Measurements from ENCODE around the gene SLC35F5. TPM values are rescaled to one million over a fixed set of nuclear protein-coding genes. Genes with fewer than 3 reads are reported as not detected.
"Not testable (repeated sequence)": the region's sequence is repeated elsewhere in the genome, so short reads cannot be mapped to it uniquely, and the experiment has no call there.

The SLC35F5 gene
- polyA plus RNA-seq, 2 donors, result 19.8 to 31.3 TPM

- Histone ChIP-seq H3K4me3 (ENCODE audit: low read depth in 1 of 2, low read length in 2 of 2) (no peak overlapping the region), H3K4me1 (ENCODE audit: control insufficient read depth in 2 of 2, insufficient read depth in 2 of 2, low read length in 1 of 2) (no peaks in the 10 kb centered on the region), H3K36me3 (ENCODE audit: control insufficient read depth in 2 of 2, insufficient read depth in 2 of 2, low read length in 1 of 2) (no peaks in the 10 kb centered on the region), H3K9me3 (ENCODE audit: control insufficient read depth in 2 of 2, insufficient read depth in 1 of 2, low read depth in 1 of 2, low read length in 1 of 2) (no peaks in the 10 kb centered on the region), H3K27ac (ENCODE audit: low read depth in 2 of 2, low read length in 1 of 2) (no peak overlapping the region), H3K27me3 (ENCODE audit: control insufficient read depth in 1 of 2, insufficient read depth in 2 of 2, low read length in 2 of 2) (no peaks in the 10 kb centered on the region)
- 62 to 73% methylated on average over 4 of the region's 4 CpGs for WGBS, 2 donors
Observed at GRCh38 chr2:113776949-113777348, 20.5 kb upstream of the SLC35F5 start.

DNA sequence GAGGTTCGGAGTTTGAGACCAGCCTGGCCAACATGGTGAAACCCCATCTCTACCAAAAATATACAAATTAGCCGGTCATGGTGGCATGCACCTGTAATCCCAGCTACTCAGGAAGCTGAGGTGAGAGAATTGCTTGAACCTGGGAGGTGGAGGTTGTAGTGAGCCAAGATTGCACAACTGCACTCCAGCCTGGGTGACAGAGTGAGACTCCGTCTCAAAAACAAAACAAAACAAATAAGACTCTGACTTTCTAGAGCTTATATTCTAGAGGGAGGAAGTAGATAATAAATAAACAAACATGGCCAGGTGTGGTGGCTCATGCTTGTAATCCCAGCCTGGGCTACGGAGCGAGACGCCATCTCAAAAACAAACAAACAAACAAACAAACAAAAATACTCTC, 18.2 kb upstream of the SLC35F5 start:
- not testable (repeated sequence) for H3K9me3 ChIP-seq (ENCODE audit: control insufficient read depth in 2 of 2, insufficient read depth in 1 of 2, low read depth in 1 of 2, low read length in 1 of 2); H3K27ac ChIP-seq (ENCODE audit: low read depth in 2 of 2, low read length in 1 of 2); H3K36me3 ChIP-seq (ENCODE audit: control insufficient read depth in 2 of 2, insufficient read depth in 2 of 2, low read length in 1 of 2); H3K27me3 ChIP-seq (ENCODE audit: control insufficient read depth in 1 of 2, insufficient read depth in 2 of 2, low read length in 2 of 2); H3K4me3 ChIP-seq (ENCODE audit: low read depth in 1 of 2, low read length in 2 of 2); H3K4me1 ChIP-seq (ENCODE audit: control insufficient read depth in 2 of 2, insufficient read depth in 2 of 2, low read length in 1 of 2)
- WGBS, 2 donors, result 77 to 81% methylated on average over 6 of the region's 6 CpGs

GRCh38 chr2:113770929-113771328, 14.5 kb upstream of the SLC35F5 start:
- Histone ChIP-seq H3K4me1 (ENCODE audit: control insufficient read depth in 2 of 2, insufficient read depth in 2 of 2, low read length in 1 of 2) (no peaks in the 10 kb centered on the region), H3K4me3 (ENCODE audit: low read depth in 1 of 2, low read length in 2 of 2) (no peak overlapping the region), H3K27me3 (ENCODE audit: control insufficient read depth in 1 of 2, insufficient read depth in 2 of 2, low read length in 2 of 2) (no peaks in the 10 kb centered on the region), H3K27ac (ENCODE audit: low read depth in 2 of 2, low read length in 1 of 2) (no peak overlapping the region), H3K9me3 (ENCODE audit: control insufficient read depth in 2 of 2, insufficient read depth in 1 of 2, low read depth in 1 of 2, low read length in 1 of 2) (no peaks in the 10 kb centered on the region), H3K36me3 (ENCODE audit: control insufficient read depth in 2 of 2, insufficient read depth in 2 of 2, low read length in 1 of 2) (no peaks in the 10 kb centered on the region)
- 78 to 86% methylated on average over 3 of the region's 3 CpGs for WGBS, 2 donors

- H3K27ac ChIP-seq (ENCODE audit: low read depth in 2 of 2, low read length in 1 of 2), result no peak overlapping the region
- H3K4me3 ChIP-seq (ENCODE audit: low read depth in 1 of 2, low read length in 2 of 2), result no peak overlapping the region
- H3K36me3 ChIP-seq (ENCODE audit: control insufficient read depth in 2 of 2, insufficient read depth in 2 of 2, low read length in 1 of 2), result no peaks in the 10 kb centered on the region
- H3K9me3 ChIP-seq (ENCODE audit: control insufficient read depth in 2 of 2, insufficient read depth in 1 of 2, low read depth in 1 of 2, low read length in 1 of 2), result no peaks in the 10 kb centered on the region
- no peaks in the 10 kb centered on the region for H3K4me1 ChIP-seq (ENCODE audit: control insufficient read depth in 2 of 2, insufficient read depth in 2 of 2, low read length in 1 of 2)
- H3K27me3 ChIP-seq (ENCODE audit: control insufficient read depth in 1 of 2, insufficient read depth in 2 of 2, low read length in 2 of 2), result no peaks in the 10 kb centered on the region
- 85 to 86% methylated on average over 3 of the region's 3 CpGs for WGBS, 2 donors
Observed at GRCh38 chr2:113769555-113769954, 13.1 kb upstream of the SLC35F5 start.

- no peaks in the 10 kb centered on the region for H3K27me3 ChIP-seq (ENCODE audit: control insufficient read depth in 1 of 2, insufficient read depth in 2 of 2, low read length in 2 of 2)
- WGBS, 2 donors, result 90 to 95% methylated on average over 1 of the region's 1 CpG
- no peaks in the 10 kb centered on the region for H3K9me3 ChIP-seq (ENCODE audit: control insufficient read depth in 2 of 2, insufficient read depth in 1 of 2, low read depth in 1 of 2, low read length in 1 of 2)
- no peak overlapping the region for H3K27ac ChIP-seq (ENCODE audit: low read depth in 2 of 2, low read length in 1 of 2)
- H3K4me3 ChIP-seq (ENCODE audit: low read depth in 1 of 2, low read length in 2 of 2), result no peak overlapping the region
- no peaks in the 10 kb centered on the region for H3K4me1 ChIP-seq (ENCODE audit: control insufficient read depth in 2 of 2, insufficient read depth in 2 of 2, low read length in 1 of 2)
- H3K36me3 ChIP-seq (ENCODE audit: control insufficient read depth in 2 of 2, insufficient read depth in 2 of 2, low read length in 1 of 2), result no peaks in the 10 kb centered on the region
Observed at GRCh38 chr2:113768770-113769169, 12.3 kb upstream of the SLC35F5 start.

GRCh38 chr2:113767811-113768460, 11.5 kb upstream of the SLC35F5 start:
- WGBS, 2 donors, result 91 to 92% methylated on average over 4 of the region's 4 CpGs
- Histone ChIP-seq H3K4me1 (ENCODE audit: control insufficient read depth in 2 of 2, insufficient read depth in 2 of 2, low read length in 1 of 2) (no peaks in the 10 kb centered on the region), H3K36me3 (ENCODE audit: control insufficient read depth in 2 of 2, insufficient read depth in 2 of 2, low read length in 1 of 2) (no peaks in the 10 kb centered on the region), H3K4me3 (ENCODE audit: low read depth in 1 of 2, low read length in 2 of 2) (no peak overlapping the region), H3K9me3 (ENCODE audit: control insufficient read depth in 2 of 2, insufficient read depth in 1 of 2, low read depth in 1 of 2, low read length in 1 of 2) (no peaks in the 10 kb centered on the region), H3K27me3 (ENCODE audit: control insufficient read depth in 1 of 2, insufficient read depth in 2 of 2, low read length in 2 of 2) (no peaks in the 10 kb centered on the region), H3K27ac (ENCODE audit: low read depth in 2 of 2, low read length in 1 of 2) (no peak overlapping the region)

DNA sequence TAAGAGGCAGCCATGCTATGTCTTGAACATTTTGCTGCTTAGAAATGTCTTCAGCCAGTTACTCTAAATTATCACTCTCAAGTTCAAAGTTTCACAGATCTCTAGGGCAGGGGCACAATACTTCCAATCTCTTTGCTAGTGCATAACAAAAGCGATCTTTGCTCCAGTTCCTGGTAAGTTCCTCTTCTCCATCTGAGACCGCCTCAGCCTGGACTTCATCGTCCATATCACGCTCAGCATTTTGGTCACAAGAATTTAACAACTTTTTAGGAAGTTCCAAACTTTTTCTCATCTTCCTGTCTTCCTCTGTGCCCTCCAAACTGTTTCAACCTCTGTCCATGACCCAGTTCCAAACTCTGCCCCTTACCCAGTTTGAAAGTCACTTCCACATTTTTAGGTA, 8.8 kb upstream of the SLC35F5 start:
- Histone ChIP-seq H3K36me3 (ENCODE audit: control insufficient read depth in 2 of 2, insufficient read depth in 2 of 2, low read length in 1 of 2) (no peaks in the 10 kb centered on the region), H3K27ac (ENCODE audit: low read depth in 2 of 2, low read length in 1 of 2) (no peak overlapping the region), H3K4me1 (ENCODE audit: control insufficient read depth in 2 of 2, insufficient read depth in 2 of 2, low read length in 1 of 2) (no peaks in the 10 kb centered on the region), H3K4me3 (ENCODE audit: low read depth in 1 of 2, low read length in 2 of 2) (no peak overlapping the region), H3K9me3 (ENCODE audit: control insufficient read depth in 2 of 2, insufficient read depth in 1 of 2, low read depth in 1 of 2, low read length in 1 of 2) (no peaks in the 10 kb centered on the region), H3K27me3 (ENCODE audit: control insufficient read depth in 1 of 2, insufficient read depth in 2 of 2, low read length in 2 of 2) (no peaks in the 10 kb centered on the region)
- 88% methylated on average over 4 of the region's 4 CpGs for WGBS, 2 donors

DNA sequence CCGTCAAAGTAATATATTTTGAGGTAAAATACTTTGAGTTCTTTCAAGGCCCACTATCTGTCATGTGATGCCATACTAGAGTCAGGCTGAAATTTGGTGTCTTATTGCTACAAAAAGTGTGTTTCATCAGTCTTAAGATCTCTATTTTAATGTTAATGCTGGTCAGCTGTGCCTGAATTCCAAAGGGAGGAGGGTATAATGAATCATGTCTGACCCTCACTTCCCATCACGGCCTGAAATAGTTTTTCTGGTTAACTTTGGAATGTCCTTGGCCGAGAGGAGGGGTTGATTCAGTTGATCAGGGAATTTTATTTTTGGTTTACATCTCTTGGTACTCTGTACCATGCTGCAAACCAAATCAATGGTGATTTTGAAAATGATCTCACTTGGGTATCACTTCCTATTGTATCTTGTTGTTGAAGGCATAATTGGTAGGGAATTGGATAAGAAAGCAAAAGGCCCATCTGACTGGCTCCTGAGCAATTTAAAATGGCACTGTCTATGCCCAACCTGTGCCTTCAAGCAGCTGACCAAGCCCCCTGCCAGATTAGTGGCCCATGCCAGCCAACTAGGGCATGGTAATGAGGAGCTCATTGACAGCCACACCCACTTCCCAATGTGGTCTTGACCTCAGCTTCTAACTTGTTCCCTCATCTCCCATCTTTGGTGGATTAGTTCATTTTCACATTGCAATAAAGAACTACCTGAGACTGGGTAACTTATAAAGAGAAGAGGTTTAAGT, 6.1 kb upstream of the SLC35F5 start:
- no peaks in the 10 kb centered on the region for H3K36me3 ChIP-seq (ENCODE audit: control insufficient read depth in 2 of 2, insufficient read depth in 2 of 2, low read length in 1 of 2)
- WGBS, 2 donors, result 77 to 81% methylated on average over 3 of the region's 3 CpGs
- no peak overlapping the region for H3K4me3 ChIP-seq (ENCODE audit: low read depth in 1 of 2, low read length in 2 of 2)
- no peaks in the 10 kb centered on the region for H3K4me1 ChIP-seq (ENCODE audit: control insufficient read depth in 2 of 2, insufficient read depth in 2 of 2, low read length in 1 of 2)
- H3K9me3 ChIP-seq (ENCODE audit: control insufficient read depth in 2 of 2, insufficient read depth in 1 of 2, low read depth in 1 of 2, low read length in 1 of 2), result no peaks in the 10 kb centered on the region
- H3K27me3 ChIP-seq (ENCODE audit: control insufficient read depth in 1 of 2, insufficient read depth in 2 of 2, low read length in 2 of 2), result no peaks in the 10 kb centered on the region
- no peak overlapping the region for H3K27ac ChIP-seq (ENCODE audit: low read depth in 2 of 2, low read length in 1 of 2)

DNA sequence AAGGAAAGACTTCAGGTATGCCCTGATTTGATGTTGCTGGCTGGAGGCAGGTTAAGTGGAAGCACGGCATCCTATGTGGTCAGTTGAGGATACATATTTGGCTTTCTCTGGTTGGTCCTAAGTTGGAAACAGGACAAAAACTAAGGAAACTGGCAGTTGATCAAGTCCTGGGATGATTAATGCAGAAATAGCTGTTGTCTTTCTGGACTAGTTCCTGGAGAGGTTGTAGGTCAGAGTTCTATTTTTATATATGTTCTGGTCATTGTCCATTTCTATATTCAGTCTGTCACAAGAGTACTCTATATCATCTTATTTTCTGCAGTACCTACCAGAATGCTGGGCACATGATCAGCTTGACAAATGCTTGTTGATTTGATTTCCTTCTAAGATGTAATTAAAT, 4.0 kb upstream of the SLC35F5 start:
- Histone ChIP-seq H3K36me3 (ENCODE audit: control insufficient read depth in 2 of 2, insufficient read depth in 2 of 2, low read length in 1 of 2) (no peaks in the 10 kb centered on the region), H3K4me1 (ENCODE audit: control insufficient read depth in 2 of 2, insufficient read depth in 2 of 2, low read length in 1 of 2) (no peaks in the 10 kb centered on the region), H3K27me3 (ENCODE audit: control insufficient read depth in 1 of 2, insufficient read depth in 2 of 2, low read length in 2 of 2) (no peaks in the 10 kb centered on the region), H3K27ac (ENCODE audit: low read depth in 2 of 2, low read length in 1 of 2) (no peak overlapping the region), H3K9me3 (ENCODE audit: control insufficient read depth in 2 of 2, insufficient read depth in 1 of 2, low read depth in 1 of 2, low read length in 1 of 2) (no peaks in the 10 kb centered on the region), H3K4me3 (ENCODE audit: low read depth in 1 of 2, low read length in 2 of 2) (no peak overlapping the region)
- WGBS, 2 donors, result 45 to 50% methylated on average over 1 of the region's 1 CpG

- Histone ChIP-seq H3K27me3 (ENCODE audit: control insufficient read depth in 1 of 2, insufficient read depth in 2 of 2, low read length in 2 of 2) (no peaks in the 10 kb centered on the region), H3K36me3 (ENCODE audit: control insufficient read depth in 2 of 2, insufficient read depth in 2 of 2, low read length in 1 of 2) (no peaks in the 10 kb centered on the region), H3K27ac (ENCODE audit: low read depth in 2 of 2, low read length in 1 of 2) (peak overlapping the region; percentile 92 to 99), H3K4me3 (ENCODE audit: low read depth in 1 of 2, low read length in 2 of 2) (peak overlapping the region; percentile 88 to 100), H3K9me3 (ENCODE audit: control insufficient read depth in 2 of 2, insufficient read depth in 1 of 2, low read depth in 1 of 2, low read length in 1 of 2) (no peaks in the 10 kb centered on the region), H3K4me1 (ENCODE audit: control insufficient read depth in 2 of 2, insufficient read depth in 2 of 2, low read length in 1 of 2) (no peaks in the 10 kb centered on the region)
- 19 to 22% methylated on average over 17 of the region's 17 CpGs for WGBS, 2 donors
Observed at GRCh38 chr2:113757138-113757657, 756 bp upstream of the SLC35F5 start.
